Stimulated activated memory B cell treated with anti-CD40 and anti-IgM and Interleukin-4, amounts not matched to agents 10 μg/mL and 1 μg/mL and 100 μg/mL, for 72 hours (primary cell): ENCODE data around the gene CCDC30.
"Not testable (repeated sequence)": the region's sequence is repeated elsewhere in the genome, so short reads cannot be mapped to it uniquely, and the experiment has no call there.

Experiments used
- ATAC-seq: fragments of 150-1000 bp; cut with Tn5 transposase; 2 replicates; pipeline ENCODE4 v1.10.0; 2021
- H3K27ac Mint-ChIP-seq: one replicate; pipeline ENCODE4 v1.8.0; 2022; ENCODE audit warnings: mild to moderate bottlenecking, mixed read lengths
- H3K27me3 Mint-ChIP-seq: one replicate; pipeline ENCODE4 v1.8.0; 2022; ENCODE audit warnings: mixed read lengths
- H3K36me3 Mint-ChIP-seq: one replicate; pipeline ENCODE4 v1.8.0; 2022; ENCODE audit warnings: mixed read lengths
- H3K4me1 Mint-ChIP-seq: one replicate; pipeline ENCODE4 v1.8.0; 2022; ENCODE audit warnings: mixed read lengths
- H3K4me3 Mint-ChIP-seq: one replicate; pipeline ENCODE4 v1.8.0; 2022; ENCODE audit warnings: mild to moderate bottlenecking, moderate library complexity, mixed read lengths
- H3K9me3 Mint-ChIP-seq: one replicate; pipeline ENCODE4 v1.8.0; 2022; ENCODE audit warnings: mixed read lengths

The CCDC30 gene

GRCh38 chr1:42477354-42477753 lies 14.3 kb downstream of the CCDC30 start:
- not testable (repeated sequence) for H3K4me3 Mint-ChIP-seq, H3K27me3 Mint-ChIP-seq, ATAC-seq, H3K9me3 Mint-ChIP-seq, H3K4me1 Mint-ChIP-seq, H3K36me3 Mint-ChIP-seq, H3K27ac Mint-ChIP-seq

- ATAC-seq: no peak
- Mint-ChIP-seq H3K4me3 (no peak overlapping the region), H3K4me1 (peaks cover 6% of the 10 kb centered on the region), H3K9me3 (no peaks in the 10 kb centered on the region), H3K36me3 (peaks cover 5% of the 10 kb centered on the region), H3K27me3 (no peaks in the 10 kb centered on the region), H3K27ac (no peak overlapping the region)
These were observed 14.7 kb downstream of the CCDC30 start for GRCh38 chr1:42477775-42478174.

GRCh38 chr1:42479621-42480020 lies 16.5 kb downstream of the CCDC30 start:
- ATAC-seq: no peak
- no peaks in the 10 kb centered on the region for H3K27me3 Mint-ChIP-seq
- H3K9me3 Mint-ChIP-seq: no peaks in the 10 kb centered on the region
- no peak overlapping the region for H3K4me3 Mint-ChIP-seq
- H3K36me3 Mint-ChIP-seq: peaks cover 14% of the 10 kb centered on the region
- peaks cover 6% of the 10 kb centered on the region for H3K4me1 Mint-ChIP-seq
- H3K27ac Mint-ChIP-seq: no peak overlapping the region

GRCh38 chr1:42480921-42481320 lies 17.8 kb downstream of the CCDC30 start:
- Mint-ChIP-seq H3K4me3 (no peak overlapping the region), H3K4me1 (peaks cover 6% of the 10 kb centered on the region), H3K9me3 (no peaks in the 10 kb centered on the region), H3K36me3 (peaks cover 14% of the 10 kb centered on the region), H3K27me3 (no peaks in the 10 kb centered on the region), H3K27ac (no peak overlapping the region)
- ATAC-seq: no peak

GRCh38 chr1:42482635-42483153 lies 19.6 kb downstream of the CCDC30 start:
- Mint-ChIP-seq H3K27me3 (no peaks in the 10 kb centered on the region), H3K4me1 (peaks cover 6% of the 10 kb centered on the region), H3K36me3 (peaks cover 27% of the 10 kb centered on the region), H3K4me3 (no peak overlapping the region), H3K9me3 (no peaks in the 10 kb centered on the region), H3K27ac (no peak overlapping the region)
- no peak for ATAC-seq

- Mint-ChIP-seq H3K4me3 (no peak overlapping the region), H3K36me3 (peaks cover 27% of the 10 kb centered on the region), H3K27me3 (no peaks in the 10 kb centered on the region), H3K9me3 (no peaks in the 10 kb centered on the region), H3K4me1 (peaks cover 6% of the 10 kb centered on the region), H3K27ac (no peak overlapping the region)
- no peak for ATAC-seq
These were observed 21.3 kb downstream of the CCDC30 start for GRCh38 chr1:42484382-42484781.

- no peak for ATAC-seq
- Mint-ChIP-seq H3K27me3 (no peaks in the 10 kb centered on the region), H3K4me3 (no peak overlapping the region), H3K4me1 (no peaks in the 10 kb centered on the region), H3K36me3 (peaks cover 36% of the 10 kb centered on the region), H3K9me3 (peaks cover 5% of the 10 kb centered on the region), H3K27ac (no peak overlapping the region)
These were observed 27.2 kb downstream of the CCDC30 start for GRCh38 chr1:42490237-42490636.

- not testable (repeated sequence) for H3K4me3 Mint-ChIP-seq, H3K4me1 Mint-ChIP-seq, H3K27me3 Mint-ChIP-seq, H3K27ac Mint-ChIP-seq, ATAC-seq
- H3K9me3 Mint-ChIP-seq: peaks cover 15% of the 10 kb centered on the region
- H3K36me3 Mint-ChIP-seq: peaks cover 62% of the 10 kb centered on the region
These were observed 38.9 kb downstream of the CCDC30 start for GRCh38 chr1:42502031-42502430.

GRCh38 chr1:42504535-42505128 lies 41.5 kb downstream of the CCDC30 start:
- H3K4me3 Mint-ChIP-seq: no peak overlapping the region
- peaks cover 73% of the 10 kb centered on the region for H3K36me3 Mint-ChIP-seq

GRCh38 chr1:42506576-42506975 lies 43.5 kb downstream of the CCDC30 start:
- Mint-ChIP-seq H3K9me3 (peaks cover 15% of the 10 kb centered on the region), H3K36me3 (peaks cover 81% of the 10 kb centered on the region), H3K4me1 (no peaks in the 10 kb centered on the region), H3K27me3 (no peaks in the 10 kb centered on the region), H3K4me3 (no peak overlapping the region), H3K27ac (no peak overlapping the region)
- ATAC-seq: no peak

More at GRCh38 chr1:42504535-42505128, 41.5 kb downstream of the CCDC30 start:
- Mint-ChIP-seq H3K27ac (no peak overlapping the region), H3K27me3 (no peaks in the 10 kb centered on the region), H3K9me3 (peaks cover 12% of the 10 kb centered on the region), H3K4me1 (no peaks in the 10 kb centered on the region)
- no peak for ATAC-seq

GRCh38 chr1:42511581-42512155 lies 48.6 kb downstream of the CCDC30 start:
- not testable (repeated sequence) for H3K4me1 Mint-ChIP-seq, H3K4me3 Mint-ChIP-seq, H3K27ac Mint-ChIP-seq, ATAC-seq, H3K27me3 Mint-ChIP-seq
- H3K9me3 Mint-ChIP-seq: peaks cover 25% of the 10 kb centered on the region
- H3K36me3 Mint-ChIP-seq: peaks cover 82% of the 10 kb centered on the region

GRCh38 chr1:42518908-42519307 lies 55.8 kb downstream of the CCDC30 start:
- no peak for ATAC-seq
- Mint-ChIP-seq H3K27ac (no peak overlapping the region), H3K36me3 (peaks cover 77% of the 10 kb centered on the region), H3K27me3 (no peaks in the 10 kb centered on the region), H3K4me3 (no peak overlapping the region), H3K4me1 (no peaks in the 10 kb centered on the region), H3K9me3 (peaks cover 36% of the 10 kb centered on the region)

GRCh38 chr1:42523171-42523570 lies 60.1 kb downstream of the CCDC30 start:
- Mint-ChIP-seq H3K9me3 (peaks cover 31% of the 10 kb centered on the region), H3K27me3 (no peaks in the 10 kb centered on the region), H3K4me3 (no peak overlapping the region), H3K4me1 (no peaks in the 10 kb centered on the region), H3K27ac (no peak overlapping the region), H3K36me3 (peaks cover 64% of the 10 kb centered on the region)
- ATAC-seq: no peak

- Mint-ChIP-seq H3K36me3 (peaks cover 60% of the 10 kb centered on the region), H3K4me1 (peaks cover under 1% of the 10 kb centered on the region), H3K9me3 (peaks cover 23% of the 10 kb centered on the region), H3K4me3 (no peak overlapping the region), H3K27ac (no peak overlapping the region), H3K27me3 (no peaks in the 10 kb centered on the region)
- ATAC-seq: no peak
These were observed 61.2 kb downstream of the CCDC30 start for GRCh38 chr1:42524330-42524729.

GRCh38 chr1:42529724-42530181 lies 66.7 kb downstream of the CCDC30 start:
- no peak overlapping the region for H3K27ac Mint-ChIP-seq
- ATAC-seq: no peak
- peaks cover 15% of the 10 kb centered on the region for H3K4me1 Mint-ChIP-seq
- peaks cover 35% of the 10 kb centered on the region for H3K36me3 Mint-ChIP-seq
- H3K9me3 Mint-ChIP-seq: peaks cover 3% of the 10 kb centered on the region
- H3K4me3 Mint-ChIP-seq: peak overlapping the region; percentile 55
- H3K27me3 Mint-ChIP-seq: no peaks in the 10 kb centered on the region

- Mint-ChIP-seq H3K4me3 (no peak overlapping the region), H3K9me3 (peaks cover 3% of the 10 kb centered on the region), H3K27me3 (no peaks in the 10 kb centered on the region), H3K4me1 (peaks cover 15% of the 10 kb centered on the region), H3K27ac (no peak overlapping the region), H3K36me3 (peaks cover 28% of the 10 kb centered on the region)
- no peak for ATAC-seq
These were observed 68.0 kb downstream of the CCDC30 start for GRCh38 chr1:42531043-42531442.
